GM12878 (cell line): ENCODE measurements around the gene TPMT.

Experiments used
- BRCA1 ChIP-seq: IDR thresholded peaks from 2 replicates; pipeline ENCODE4 v1.6.1; 2011; ENCODE audit warnings: low read depth, low read length, improper control_type of control experiment
- LARP7 ChIP-seq: fragments of 450-650 bp; IDR thresholded peaks from 2 replicates; pipeline ENCODE4 v1.6.1; 2017; ENCODE audit warnings: mild to moderate bottlenecking

GRCh38 chr6:18162401-18162800 lies 7.5 kb upstream of the TPMT start:
- TF ChIP-seq LARP7 (no peak), BRCA1 (no peak)
